Skeletal muscle cell (primary cell): ENCODE results near the gene CCL27.

Experiments
- DNase-seq: peaks from one replicate; pipeline ENCODE4 v3.0.0-alpha.2; 2010; ENCODE audit warnings: low read depth
- H3K4me3 ChIP-seq: 2 replicates; pipeline ENCODE4 v1.5.1; 2011; ENCODE audit warnings: low read depth, mild to moderate bottlenecking, control low read depth, low read length, moderate library complexity

The CCL27 gene, protein sequence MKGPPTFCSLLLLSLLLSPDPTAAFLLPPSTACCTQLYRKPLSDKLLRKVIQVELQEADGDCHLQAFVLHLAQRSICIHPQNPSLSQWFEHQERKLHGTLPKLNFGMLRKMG

DNA sequence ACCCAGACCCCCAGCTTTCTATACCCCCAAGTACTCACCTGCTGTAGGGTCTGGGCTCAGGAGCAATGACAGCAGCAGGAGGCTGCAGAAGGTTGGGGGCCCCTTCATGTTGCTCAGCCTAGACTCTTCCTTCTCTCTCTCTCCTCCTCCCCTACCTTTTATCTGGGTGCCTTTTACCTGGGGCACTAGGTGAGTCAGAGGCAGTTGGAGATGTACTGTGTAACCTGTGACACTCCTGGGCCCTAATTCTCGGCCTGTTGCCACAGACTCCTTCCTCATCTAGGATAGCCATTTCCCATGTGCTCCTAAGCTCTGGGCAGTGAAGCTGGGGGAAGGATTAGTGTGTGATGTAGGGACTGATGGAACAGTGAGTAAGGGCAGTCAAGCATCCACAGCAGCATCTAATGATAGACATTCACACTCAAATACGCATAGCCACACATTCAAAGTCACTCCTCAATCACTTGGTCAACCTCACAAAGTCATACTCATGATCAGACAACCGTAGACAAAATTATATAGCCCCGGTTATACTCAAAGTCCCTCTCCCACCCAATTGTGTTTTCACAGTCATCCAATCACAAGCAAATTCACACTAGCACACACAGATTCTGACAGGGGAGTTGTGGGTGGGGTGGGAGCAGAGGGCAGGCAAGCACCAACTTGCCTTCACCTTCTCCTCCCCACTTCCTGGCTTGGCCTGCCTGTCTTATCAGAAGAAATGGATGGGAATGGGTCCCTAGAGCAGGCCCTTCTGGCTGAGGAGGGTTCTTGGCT lies at the start of gene CCL27:
TSS of gene CCL27 (minus strand) at position 132 of the 777 bp plus-strand sequence. CDS start at position 108, 24 bp downstream.
- no peak for DNase-seq
- H3K4me3 ChIP-seq: no peak within 1 kb of the TSS

DNA sequence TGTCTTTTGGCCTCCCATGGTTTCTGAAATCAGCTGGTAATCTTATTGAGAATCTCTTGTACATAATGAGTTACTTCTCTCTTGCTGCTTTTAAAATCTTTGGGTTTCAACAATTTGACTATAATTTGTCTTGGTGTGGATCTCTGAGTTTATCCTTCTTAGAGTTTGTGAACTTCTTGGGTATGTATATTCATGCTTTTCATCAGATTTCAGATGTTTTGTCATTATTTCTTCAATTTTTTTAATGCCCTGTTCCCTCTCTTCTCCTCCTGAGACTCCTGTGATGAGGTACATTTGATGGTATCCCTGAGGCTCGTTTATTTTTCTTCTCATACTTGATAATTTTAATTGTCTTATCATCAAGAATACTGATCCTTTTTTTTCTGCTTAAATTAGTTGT lies 49.7 kb upstream of the CCL27 start:
- DNase-seq: no peak
- H3K4me3 ChIP-seq: no peak overlapping the region

DNA sequence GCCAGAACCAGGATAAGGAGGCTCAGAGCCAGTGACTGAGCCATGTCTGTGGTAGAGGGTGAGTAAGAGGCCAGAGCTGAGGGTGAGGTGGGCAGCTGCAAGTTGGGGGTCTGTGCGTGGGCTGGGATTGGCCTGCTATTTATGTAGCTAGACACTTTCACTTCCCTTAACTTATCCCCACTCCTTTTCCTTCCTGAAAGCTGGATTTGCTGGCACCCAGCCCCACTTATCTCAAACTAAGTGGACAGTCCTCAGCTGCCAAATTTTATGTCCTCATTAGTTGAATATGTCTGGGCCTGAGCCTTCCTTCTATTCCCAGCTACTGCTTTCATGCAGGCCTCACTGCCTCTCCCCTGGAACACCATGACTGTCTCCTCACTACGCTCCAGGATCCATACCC lies 47.6 kb upstream of the CCL27 start, which contains the start of gene CCL21:
TSS of gene CCL21 (minus strand) at position 114 of the 400 bp plus-strand sequence. CDS start at position 44, 70 bp downstream.
- H3K4me3 ChIP-seq: no peak within 1 kb of the TSS
- DNase-seq: no peak

DNA sequence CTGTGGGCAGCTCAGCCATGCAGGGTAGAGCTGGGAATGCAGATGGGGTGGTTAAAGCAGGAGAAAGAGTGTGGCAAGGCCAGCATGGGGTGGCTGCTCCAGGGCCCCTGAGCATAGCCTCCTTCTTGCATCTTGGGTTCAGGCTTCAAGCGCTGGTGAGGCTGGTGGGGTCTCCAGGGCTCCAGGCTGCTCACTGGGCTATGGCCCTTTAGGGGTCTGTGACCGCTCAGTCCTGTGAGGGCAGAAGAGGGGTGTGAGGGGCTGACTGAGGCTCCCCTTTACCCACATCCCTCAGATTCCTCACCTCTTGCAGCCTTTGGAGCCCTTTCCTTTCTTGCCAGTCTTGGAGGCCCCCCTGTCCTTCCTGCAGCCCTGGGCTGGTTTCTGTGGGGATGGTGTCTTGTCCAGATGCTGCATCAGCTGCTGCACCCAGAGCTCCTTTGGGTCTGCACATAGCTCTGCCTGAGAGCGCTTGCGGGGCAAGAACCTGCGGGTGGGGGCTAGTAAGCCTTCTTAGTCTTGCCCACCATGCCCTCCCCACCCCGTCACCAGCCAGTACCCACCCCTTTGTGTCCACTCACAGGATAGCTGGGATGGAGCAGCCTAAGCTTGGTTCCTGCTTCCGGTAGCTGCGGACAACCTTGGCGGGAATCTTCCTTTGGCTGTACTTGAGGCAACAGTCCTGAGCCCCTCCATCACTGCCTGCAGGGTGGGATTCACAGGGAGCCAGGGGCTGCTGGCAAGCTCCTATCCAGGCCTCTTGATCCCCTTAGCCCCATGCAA lies 46.9 kb upstream of the CCL27 start:
- H3K4me3 ChIP-seq: no peak overlapping the region

DNA sequence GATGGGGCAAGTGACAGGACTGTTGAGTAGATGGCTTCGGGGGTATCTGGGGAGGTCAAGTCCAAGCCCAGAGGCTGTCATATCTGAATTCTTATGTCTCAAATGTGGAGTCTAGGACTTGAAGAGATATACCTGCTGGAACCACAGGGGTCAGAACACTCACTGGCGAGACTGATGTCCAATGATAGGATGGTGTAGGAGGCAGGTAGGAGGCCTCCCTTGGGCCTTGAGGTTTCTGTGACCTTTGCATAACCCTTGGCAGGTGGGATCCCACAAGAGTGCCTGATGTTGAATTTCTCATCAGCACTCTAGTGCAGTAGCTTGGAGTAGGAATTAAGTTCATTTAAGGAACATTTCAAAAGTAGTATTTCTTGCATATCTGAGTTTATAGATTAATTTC lies 44.7 kb upstream of the CCL27 start:
- no peak for DNase-seq
- H3K4me3 ChIP-seq: no peak overlapping the region

More for the DNA sequence above, 46.9 kb upstream of the CCL27 start:
- DNase-seq: no peak

DNA sequence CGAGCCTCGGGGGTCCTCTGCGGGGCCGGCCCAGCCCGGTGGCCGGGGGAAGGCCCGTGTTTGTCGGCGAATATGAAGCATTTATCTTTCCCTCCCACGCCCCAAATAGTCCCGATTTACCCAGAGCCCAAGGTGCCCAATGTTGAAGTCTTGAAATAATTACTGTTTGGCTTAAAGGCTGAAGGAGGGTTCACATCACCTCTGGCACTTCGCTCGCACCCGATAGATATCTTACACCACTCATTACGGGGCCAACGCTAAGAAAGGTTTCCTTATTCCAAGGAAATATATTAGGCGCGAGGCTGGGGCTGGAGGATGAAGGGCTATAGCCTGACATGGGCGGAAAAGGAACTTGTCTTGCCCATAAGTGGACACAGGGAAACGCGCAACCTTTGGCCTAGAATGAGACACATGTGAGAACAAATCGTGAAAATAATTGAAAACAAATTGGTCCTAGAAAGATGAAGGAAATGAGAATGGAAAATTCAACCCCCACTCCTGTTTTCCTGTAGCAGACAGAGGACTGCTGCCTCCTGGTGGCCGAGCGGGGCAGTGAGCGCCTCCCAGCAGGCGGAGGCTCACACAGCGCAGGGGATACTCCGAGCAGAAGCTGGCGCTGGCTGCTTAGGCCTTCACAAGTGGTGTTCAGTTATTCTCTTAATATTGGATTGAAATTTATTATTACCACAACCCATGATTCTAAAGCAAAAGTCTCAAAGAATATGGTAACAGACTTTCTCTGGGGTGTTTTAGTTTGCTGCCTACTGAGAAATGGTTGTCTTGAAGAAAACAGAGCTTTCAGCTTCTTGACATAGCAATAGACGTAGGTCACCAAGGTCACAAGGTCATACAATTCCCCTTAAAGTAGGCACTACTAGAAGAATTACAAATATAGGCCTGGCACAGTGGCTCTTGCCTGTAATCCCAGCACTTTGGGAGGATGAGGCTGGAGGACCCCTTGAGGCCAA lies 39.6 kb upstream of the CCL27 start:
- peak overlapping the region; percentile 67 for H3K4me3 ChIP-seq
- peak; percentile 51 for DNase-seq

DNA sequence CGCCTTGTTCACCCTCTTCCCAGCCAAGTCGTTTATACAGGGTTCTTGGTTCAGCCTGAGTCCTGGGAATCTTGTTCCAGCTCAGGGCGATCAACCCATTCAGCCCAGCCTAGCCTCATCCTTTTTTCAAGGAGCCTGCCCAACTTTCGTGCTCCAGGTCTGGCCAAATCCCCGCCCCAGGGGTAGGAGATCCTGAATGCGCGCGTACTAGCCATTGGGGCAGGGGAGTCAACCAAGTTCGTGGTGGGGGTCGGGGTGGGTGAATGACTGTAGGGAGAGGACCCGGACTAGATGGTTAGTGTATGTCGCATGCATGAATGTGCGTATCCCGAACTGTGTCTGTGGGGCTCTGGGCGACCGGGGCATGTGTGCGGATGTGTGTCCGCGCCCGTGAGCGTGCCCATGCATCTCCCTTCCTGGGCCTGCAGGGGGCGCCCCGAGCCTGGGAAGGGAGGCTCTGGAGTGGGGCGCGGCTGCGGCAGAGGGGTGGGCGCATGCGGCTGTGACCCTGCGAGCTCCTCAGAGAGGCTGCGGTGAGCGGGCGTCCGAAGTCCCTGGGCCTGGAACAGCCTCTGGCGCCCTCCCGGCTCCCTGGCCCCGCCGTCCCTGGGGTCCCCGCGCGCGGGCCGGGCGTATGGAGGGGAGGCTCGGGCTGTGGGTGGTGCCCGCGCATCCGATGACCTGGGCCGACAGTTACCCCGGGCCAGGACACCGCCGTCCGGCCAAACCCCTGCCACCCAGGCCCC lies 38.7 kb upstream of the CCL27 start:
- peak; percentile 8 for DNase-seq
- peak overlapping the region; percentile 67 for H3K4me3 ChIP-seq

DNA sequence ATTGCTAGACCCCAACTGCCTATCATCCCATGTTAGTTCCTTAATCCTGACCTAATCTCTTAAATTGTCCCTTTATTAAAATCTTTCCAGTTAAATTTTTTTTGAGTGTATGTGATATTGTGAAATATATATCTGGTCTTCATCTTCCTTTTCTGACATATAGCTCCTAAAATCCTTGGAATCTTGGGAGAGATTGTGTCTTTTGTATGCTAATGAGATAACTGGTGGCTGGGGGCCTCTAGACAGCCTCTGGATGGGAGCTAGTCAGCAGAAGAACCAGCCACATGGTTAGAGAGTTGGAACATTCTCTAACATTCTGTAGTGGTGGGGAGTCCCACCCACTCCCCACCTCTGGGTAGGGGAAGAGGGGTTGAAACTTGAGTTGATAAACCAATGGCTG lies 32.4 kb upstream of the CCL27 start:
- DNase-seq: no peak

DNA sequence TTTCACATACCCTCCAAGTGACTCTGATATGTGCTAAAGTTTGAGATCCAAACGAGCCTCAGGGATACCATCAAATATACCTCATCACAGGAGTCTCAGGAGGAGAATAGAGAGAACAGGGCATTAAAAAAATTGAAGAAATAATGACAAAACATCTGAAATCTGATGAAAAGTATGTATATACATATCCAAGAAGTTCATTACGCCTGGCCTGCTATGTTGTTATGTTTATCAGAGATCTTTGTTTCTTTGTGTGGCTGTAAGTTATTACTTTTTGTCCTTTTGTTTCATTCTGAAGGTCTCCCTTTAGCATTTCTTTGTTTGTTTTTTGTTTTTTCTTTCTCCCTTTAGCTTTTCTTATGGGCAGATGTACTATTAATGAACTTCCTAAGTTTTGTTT lies 31.1 kb upstream of the CCL27 start:
- H3K4me3 ChIP-seq: no peak overlapping the region
- no peak for DNase-seq

More for the DNA sequence above, 32.4 kb upstream of the CCL27 start:
- no peak overlapping the region for H3K4me3 ChIP-seq

DNA sequence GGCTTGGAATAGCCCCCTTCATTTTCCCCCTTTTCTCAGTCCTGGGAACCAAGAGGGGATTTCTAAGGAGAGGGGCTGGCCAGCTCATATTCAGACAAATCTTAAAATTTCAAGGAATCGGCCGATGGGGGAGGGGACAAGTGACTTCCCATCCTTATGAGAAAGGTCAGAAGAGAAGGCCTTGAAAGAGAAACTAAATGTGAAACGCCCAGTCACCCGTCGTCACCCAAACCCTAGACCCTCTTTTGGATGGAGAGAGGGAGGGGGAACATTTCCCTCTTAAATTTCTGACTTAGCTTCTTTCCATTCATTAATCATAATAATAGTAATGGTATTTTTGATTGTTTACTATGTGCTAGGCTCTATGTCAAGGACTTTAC lies 29.5 kb upstream of the CCL27 start:
- H3K4me3 ChIP-seq: no peak overlapping the region
- no peak for DNase-seq

DNA sequence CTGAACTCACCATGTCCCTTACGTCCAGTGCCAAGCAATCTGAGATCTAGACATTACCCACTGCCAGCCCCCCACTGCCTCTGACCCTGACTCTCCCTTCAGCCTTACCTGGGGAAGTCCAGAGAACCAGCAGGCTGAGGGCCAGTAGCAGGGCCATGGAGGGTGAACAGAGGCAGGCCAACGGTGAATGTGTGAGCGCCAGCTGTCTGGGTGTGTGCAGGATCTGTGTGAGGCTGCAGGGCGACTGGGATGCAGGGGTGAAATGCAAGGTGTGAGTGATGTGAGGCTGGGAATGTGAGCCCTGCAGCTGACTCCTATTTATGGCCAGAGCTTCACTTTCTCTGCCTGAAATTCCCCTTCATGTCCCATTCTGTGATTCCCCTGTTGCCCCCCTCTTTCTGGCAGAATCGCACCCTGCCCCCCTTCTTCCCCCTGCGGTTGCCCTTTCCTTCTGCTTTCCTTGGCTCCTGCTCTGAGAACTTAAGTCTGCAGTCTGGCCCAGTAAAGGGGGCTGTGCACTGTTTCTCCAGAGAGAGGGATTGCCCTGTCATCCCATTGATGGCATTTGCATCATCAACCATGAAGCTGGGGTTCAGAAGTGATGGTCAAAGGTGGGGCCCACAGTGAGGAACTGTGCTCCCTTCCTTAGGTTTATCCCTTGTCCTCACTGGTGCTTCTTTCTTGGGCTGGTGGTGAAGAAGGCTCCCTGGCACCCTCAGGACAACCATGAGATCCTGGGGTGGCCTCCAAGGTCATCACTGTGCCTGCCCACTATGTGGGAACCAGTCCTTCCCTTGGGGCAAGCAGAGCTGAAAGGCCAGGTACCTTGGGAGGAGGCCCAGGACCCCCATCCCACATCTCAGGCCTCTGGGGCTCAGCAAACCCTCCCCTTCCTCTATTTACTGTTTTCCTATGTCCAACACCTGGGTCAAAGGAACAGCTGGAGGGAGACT lies 28.8 kb upstream of the CCL27 start, which contains the start of gene CCL19:
TSS of gene CCL19 (minus strand) at position 294 of the 953 bp plus-strand sequence. CDS start at position 157, 137 bp downstream.
- no peak within 1 kb of the TSS for H3K4me3 ChIP-seq
- DNase-seq: no peak

DNA sequence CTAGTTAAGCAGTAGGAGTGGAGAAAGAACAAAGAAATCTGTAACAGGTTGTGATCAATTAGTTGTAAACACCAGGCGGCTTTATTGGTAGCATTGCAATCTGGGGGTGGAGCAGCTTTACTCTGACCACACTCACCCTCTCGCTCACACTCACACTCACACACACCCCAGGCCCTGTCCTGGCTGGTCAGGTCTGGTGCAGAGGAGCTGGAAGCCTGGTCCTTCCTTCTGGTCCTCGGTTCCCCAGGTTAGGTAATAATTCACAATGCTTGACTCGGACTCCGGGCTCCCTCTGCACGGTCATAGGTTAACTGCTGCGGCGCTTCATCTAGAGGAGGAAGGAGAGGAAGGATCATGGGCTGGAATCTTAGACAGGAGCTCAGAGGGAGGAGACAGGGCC lies 27.1 kb upstream of the CCL27 start:
- DNase-seq: no peak
- no peak overlapping the region for H3K4me3 ChIP-seq

DNA sequence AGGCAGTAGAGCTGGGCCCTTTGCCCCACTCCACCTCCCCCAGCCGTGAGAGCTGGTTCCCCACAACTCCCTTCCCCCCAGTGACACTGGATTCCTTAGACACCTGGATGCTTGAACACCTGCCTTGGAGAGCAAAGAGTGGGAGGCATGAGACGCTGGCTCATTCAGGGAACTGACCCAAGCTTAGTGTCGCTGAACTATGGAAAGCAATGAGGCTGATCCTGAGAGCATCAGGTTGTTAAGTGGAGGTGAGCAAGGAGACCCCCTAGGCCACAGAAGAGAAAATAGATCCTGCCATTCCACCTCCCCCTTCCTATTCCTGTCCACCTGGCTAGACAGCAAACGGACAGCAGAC lies 26.6 kb upstream of the CCL27 start:
- no peak overlapping the region for H3K4me3 ChIP-seq

DNA sequence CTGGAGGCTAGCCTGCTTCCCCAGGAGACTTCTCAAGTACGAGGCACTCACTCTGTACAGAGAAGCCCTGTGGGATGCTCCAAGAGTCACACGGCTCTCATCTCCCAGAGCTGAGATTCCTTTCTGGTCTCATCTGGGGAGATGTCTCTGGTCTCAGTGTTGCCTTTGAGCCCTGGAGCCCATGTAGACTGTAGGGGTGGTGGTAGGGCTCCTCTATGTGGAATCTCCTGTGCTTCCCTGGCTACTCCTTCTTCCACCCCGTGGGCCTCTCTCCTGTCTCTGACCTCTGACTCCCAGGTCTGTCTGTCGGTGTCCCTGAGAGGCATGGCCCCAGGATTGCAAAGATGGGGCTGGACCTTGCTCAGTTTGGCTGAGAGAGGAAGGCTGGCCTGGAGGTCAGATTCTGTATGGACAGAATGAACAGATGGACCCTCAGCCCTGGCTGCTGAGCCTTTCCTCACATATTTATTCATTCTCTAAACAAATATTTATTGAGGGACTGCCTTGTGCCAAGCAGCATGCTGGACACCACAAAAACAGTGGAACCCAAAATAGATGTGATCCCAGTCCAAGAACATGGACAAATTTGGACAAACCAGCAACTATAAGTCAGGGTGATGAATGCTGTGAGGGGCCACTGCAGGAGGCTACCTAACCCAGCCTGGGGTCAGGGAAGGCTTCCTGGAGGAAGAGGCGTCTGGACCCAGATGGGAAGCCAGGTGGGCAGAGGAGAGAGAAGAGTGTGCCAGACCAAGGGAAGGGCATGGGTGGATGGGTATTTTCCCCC lies 26.1 kb upstream of the CCL27 start:
- no peak for DNase-seq

More for the DNA sequence above, 26.6 kb upstream of the CCL27 start:
- DNase-seq: no peak

DNA sequence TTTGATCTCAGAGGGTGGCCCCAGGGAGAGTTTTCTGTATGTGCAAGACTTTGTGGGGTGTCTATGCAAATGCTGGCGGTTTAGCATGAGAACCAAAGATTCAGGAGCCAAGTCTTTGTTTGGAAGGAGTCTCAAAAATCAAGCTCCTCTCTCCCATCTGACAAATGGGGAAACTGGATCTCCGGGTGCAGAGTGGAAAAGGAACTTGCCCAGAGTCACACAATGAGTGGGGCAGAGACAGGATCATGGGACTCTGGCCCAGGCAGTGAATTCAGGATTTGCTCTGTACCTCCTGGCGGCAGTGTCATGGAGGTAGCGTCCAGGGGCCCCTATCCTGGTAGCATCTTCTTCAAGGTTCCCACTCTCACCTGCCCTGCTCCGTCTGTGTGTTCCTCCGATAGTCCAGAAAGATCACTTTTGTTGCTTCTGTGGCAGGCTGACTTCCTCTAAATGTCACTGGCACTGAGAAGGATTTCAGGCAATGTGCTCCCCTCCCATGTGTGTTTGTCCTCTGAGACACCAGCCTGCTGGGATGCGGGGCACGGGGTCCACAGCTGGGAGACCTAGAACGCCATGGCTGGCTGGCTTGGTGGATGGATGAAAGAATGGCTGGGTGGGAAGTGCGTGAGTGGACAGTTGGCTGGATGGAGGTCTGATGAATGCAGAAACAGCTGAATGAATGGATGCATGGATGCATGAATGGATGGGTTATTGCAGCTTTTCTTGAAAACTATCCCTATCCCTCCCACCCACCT lies 25.0 kb upstream of the CCL27 start:
- H3K4me3 ChIP-seq: no peak overlapping the region
- DNase-seq: no peak

More for the DNA sequence above, 26.1 kb upstream of the CCL27 start:
- H3K4me3 ChIP-seq: no peak overlapping the region

DNA sequence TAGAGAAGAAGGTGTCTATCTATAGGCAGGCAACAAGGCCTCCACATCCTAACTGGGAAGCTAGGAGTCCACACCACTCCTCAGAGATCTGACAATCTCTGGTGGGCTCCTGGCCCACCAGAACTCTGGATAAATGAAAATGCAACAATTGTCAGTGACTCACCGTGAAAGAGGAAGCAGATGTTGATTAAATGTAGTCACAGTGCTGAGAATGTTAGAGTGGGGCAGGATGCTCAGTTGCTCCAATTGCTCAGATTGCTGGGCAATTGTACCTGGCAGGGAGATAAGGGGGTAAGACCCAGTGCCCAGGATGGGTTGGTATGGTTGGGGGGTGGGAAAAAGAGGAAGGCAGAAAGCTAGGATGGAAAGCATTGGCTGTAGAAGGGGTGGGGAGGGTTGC lies 24.3 kb upstream of the CCL27 start:
- no peak overlapping the region for H3K4me3 ChIP-seq
- DNase-seq: no peak
